Stimulated activated CD8-positive, alpha-beta memory T cell treated with anti-CD3 and anti-CD28 coated beads, Interleukin-15, amount 100 ng/mL, for 4 hours (primary cell): Measurements from ENCODE around the gene PPP1R12B.
"Not testable (repeated sequence)": the region's sequence is repeated elsewhere in the genome, so short reads cannot be mapped to it uniquely, and the experiment has no call there.

Source experiments
- DNase-seq, 2 donors: peaks; one replicate each; pipeline ENCODE4 v3.0.0-alpha.2; 2020; ENCODE audit warnings: low read depth in 2 of 2

PPP1R12B gene

GRCh38 chr1:202483362-202483761, 134.9 kb downstream of the PPP1R12B start:
- not testable (repeated sequence) for DNase-seq

DNA sequence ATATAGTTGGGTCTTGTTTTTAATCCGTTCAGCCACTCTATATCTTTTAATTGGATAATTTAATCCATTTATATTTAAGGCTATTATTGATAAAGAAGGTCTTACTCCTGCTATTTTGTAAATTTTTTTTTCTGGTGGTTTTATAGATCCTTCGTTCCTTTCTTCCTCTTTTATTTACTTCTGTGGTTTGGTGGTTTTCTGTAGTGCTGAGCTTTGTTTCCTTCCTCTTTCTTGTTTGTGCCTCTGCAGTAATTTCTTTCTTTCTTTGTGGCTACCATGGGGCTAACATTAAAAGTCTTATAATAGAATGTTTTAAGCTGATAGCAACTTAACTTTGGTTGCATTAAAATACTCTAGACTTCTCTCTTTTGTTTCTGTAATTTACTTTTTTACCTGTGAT, 135.5 kb downstream of the PPP1R12B start:
- DNase-seq: not testable (repeated sequence)

DNA sequence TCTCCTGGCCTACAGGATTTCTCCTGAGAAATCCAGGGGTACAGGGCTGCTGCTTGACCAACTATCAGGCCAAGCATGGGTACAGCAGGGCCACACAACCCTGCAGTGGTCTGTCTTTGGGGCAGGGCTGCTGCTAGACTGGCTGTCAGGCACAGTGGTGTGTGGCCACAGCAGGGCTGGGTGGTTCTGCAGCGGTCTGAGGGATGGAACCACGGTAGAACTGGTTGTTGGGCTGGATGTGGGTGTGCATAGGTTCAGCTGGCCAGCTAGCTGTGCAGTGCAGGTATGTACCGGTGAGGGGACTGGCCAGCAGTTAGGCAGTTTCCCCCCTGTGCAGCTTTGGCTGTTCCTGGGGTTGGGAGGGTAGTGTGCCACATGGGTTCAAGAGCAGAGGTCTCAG, 136.3 kb downstream of the PPP1R12B start:
- not testable (repeated sequence) for DNase-seq

DNA sequence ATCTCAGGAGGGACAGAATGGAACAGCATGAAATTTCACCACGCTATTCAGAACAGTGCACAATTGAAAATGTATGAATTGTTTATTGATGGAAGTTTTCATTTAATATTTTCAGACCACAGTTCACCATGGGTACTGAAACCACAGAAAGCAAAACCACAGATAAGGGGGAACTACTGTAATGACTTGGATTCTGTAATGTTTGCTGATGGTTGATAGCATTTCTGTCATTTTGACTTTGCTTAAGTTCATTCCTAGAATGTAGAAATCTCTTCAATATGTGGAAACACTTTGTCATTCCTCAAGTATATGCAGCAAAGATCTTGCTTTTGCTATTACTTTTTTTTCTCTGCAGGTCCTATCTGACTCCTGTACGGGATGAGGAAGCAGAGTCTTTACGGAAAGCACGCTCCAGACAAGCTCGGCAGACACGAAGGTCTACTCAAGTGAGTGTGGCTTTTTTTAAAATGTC, 139.7 kb downstream of the PPP1R12B start:
- not testable (repeated sequence) for DNase-seq

DNA sequence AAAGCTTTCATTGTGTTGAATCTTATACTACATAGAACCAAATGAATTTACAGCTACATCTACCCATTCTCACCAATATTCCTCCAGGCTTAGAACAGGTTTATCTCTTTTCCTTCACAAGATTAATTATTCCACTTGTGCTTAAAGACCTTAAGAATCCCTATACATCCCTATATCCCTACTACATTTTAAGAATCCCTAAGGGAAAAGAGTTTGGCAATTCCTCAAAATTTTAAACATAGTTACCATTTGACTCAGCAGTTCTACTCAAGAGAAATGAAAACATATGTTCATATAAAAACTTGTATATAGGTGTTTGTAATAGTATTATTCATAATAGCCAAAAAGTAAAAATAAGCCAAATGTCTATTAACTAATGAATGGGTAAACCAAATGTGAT, 140.6 kb downstream of the PPP1R12B start:
- not testable (repeated sequence) for DNase-seq

DNA sequence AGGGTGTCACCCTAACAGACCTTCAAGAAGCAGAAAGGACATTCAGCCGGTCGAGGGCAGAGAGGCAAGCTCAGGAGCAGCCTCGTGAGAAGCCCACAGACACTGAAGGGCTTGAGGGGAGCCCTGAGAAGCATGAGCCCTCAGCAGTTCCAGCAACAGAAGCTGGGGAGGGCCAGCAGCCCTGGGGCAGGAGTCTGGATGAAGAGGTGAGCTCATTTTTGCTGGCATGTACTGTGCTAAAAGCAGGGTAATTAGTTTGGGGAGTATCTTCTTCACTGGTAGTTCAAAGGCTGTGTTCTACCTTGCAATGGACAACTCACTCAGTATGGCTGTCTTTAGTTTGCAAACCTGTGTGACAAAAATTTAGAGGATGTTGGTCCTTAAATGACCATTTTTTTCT, 144.6 kb downstream of the PPP1R12B start:
- not testable (repeated sequence) for DNase-seq

GRCh38 chr1:202498542-202498941, 150.0 kb downstream of the PPP1R12B start:
- no peak for DNase-seq

DNA sequence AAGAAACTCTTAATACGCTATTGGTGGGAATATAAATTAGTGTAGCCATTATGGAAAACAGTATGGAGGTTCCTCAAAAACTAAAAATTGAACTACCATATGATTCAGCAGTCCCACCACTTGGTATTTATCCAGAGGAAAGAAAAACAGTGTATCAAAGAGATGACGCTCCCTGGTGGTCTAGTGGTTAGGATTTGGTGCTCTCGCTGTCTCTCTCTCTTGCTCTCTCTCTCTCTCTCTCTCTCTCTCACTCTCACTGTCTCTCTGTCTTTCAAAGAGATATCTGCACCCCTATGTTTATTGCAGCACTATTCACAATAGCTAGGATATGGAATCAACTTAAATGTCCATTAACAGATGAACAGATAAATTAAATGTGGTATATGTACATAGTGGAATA, 151.5 kb downstream of the PPP1R12B start:
- DNase-seq: not testable (repeated sequence)

DNA sequence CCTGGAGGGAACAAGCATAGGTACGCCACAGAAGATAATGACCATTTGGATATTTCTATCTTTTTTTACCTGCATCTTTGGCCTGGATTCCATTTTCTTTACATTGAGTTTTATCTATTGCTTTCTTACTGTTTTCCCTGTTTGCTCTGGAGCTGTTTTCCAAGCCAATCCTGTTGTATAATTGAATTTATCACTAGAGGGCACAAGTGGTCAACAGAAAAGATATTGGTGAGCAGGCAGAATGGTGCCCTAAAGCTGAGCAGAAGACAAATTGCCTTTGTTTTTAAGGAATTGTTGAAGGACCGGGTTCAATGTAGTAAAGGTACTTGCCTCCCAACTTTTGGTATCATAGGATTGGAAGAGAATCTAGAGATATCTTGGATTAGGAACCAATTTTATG, 152.8 kb downstream of the PPP1R12B start:
- no peak for DNase-seq

GRCh38 chr1:202505356-202505755, 156.9 kb downstream of the PPP1R12B start:
- DNase-seq: no peak

DNA sequence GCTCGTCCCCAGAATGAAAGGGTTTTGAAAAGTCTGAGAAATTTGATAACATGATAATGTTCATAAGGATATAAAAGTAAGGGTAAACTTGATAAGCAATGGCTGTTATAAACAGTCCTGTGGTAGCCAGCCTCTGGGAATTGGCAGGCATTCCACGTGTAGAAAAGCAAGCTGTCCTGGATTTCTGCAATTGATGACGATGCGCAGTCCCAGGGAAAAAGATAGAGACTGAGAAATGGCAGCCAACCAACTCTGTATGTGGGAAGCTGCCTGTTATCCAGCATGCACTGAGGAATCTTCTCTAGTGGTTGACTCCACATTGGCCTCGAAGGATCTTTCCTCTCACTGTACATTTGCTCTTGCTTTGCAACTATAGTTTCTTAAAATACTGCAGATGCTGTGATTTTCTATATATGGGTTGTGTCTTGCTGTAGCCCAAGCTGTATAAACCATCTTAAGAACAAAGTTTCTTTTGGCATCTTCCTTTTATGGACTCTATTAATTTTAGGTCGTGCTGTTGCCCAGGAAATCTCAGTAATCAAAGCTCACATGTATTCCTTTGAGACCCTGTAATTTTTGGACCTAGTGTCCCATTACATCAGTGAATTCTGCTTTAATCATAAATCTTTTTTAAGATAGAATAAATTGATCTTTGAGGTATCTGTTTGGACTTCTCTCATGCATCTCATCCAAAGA, 157.5 kb downstream of the PPP1R12B start:
- not testable (repeated sequence) for DNase-seq

DNA sequence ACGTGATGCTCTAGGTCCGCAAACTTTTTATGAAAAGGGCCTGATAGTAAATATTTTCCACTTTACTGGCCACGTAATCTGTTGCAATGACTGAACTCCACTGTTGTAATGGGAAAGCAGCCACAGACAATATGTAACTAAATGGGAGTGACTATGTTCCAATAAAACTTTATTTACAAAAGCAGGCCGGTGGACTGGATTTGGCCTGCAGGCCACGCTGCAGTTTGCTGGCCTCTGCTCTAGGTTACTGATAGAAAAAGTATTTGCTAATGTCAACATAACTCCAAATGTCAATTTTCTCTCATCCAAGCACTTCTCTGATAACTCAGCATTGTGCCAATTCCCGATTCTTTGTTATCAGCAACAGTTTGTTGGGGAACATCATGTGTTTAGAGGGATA, 160.4 kb downstream of the PPP1R12B start:
- DNase-seq: not testable (repeated sequence)

GRCh38 chr1:202513875-202514274, 165.4 kb downstream of the PPP1R12B start:
- not testable (repeated sequence) for DNase-seq

DNA sequence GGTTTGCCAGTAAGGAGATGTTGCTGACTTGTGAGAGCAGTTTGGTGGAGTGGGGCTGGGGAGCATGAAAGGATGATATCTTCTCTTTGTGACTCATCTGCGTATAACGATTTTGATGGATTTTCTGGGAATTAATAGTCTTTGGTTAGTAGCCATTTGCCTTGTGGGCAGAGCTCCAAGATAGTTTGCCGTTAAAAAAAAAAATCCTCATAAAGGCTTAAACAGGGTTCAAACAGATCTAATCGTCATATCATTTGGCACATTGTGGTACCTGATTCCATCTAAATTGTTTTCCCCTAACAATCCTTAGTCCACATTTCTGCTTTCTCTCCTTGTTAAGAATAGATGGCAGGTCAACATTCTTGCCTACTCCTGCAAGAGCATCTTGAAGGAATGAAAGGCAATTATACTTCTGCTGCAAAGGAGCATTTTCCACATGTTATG, 168.0 kb downstream of the PPP1R12B start:
- no peak for DNase-seq

DNA sequence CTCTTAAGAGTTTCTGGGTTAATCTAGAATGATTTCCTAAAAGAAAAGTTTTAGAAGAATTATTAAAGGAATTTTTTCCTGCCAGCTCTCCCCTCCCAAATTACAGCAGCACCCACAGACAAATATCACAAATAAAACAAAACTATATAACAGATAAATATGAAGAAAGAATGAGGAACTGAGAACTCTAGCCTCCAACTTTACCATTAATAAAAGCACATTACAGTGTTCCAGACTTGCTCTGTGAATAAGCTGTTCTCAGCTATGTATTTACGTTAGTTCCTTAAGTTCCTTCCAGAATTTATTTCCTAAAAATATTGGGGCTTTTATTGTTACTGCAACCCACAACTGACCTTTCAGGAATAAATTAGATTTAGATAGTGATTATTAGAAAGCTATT, 168.6 kb downstream of the PPP1R12B start:
- not testable (repeated sequence) for DNase-seq

DNA sequence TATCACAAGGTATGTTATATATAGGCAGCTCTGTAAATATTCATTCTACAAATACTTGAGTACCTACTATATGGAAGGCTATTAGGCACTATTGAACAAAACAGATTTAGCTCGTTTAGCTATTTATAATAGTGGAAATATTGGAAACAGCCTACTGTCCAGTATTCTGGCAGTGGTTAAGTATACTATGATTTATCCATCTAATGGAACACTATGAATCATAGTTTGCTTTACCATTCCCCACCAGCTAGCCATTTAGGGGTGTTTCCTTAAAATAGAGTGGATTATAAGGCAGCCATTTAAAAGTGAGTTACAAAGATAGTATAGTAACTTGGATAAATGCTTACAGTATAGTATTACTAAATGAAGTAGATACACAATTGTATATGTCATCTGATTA, 169.7 kb downstream of the PPP1R12B start:
- DNase-seq: not testable (repeated sequence)

GRCh38 chr1:202518905-202519304, 170.4 kb downstream of the PPP1R12B start:
- not testable (repeated sequence) for DNase-seq

DNA sequence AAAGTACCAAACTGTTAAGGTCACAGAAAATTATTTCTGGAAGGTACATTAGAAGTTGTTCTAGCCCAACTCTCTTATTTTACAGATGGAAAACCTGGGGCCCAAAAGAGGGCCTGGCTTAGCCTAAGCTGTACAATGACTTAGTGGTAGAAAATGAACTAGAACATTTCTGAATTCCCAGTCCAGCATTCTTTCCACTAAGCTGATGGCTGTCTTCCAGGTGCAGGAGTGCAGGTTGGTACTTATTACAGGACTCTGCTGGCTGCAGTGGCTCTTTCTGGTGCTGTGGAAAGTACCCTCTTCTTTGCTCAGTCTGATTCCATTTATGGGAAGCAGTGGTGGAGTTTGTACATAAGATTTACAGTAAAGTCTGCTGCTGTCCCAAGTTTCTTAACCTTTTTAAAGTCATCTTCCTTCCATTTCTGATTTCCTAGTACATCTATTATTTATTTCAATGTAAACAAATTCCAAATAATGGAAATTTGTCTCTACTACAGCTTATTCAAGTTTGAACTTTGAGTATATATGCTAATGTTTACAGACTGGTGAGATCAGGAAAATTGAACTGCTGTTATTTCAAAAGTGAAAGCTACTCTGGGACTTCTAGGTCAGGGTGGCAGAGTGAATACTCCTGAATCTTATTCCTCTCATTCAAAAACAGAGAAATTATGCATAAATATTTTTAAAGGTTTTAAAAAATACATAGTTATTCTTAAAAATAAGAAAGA, 171.8 kb downstream of the PPP1R12B start:
- not testable (repeated sequence) for DNase-seq

DNA sequence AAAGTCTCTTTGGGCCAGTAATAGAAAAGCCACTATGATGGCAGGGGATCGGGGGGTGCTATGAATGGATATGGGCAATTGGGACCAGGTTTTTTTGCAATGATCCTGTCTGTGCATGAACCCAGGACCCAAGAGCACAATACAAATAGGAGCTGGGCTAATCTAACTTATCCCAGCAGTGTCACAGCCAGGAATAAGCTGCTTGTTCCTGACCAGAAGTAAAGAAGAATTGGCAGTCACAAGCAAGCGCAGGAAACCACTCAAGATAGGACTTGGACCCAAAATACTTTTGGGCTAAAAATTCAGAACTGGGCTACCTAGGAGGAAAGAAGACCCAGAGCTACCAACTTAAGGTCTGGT, 172.3 kb downstream of the PPP1R12B start:
- not testable (repeated sequence) for DNase-seq

DNA sequence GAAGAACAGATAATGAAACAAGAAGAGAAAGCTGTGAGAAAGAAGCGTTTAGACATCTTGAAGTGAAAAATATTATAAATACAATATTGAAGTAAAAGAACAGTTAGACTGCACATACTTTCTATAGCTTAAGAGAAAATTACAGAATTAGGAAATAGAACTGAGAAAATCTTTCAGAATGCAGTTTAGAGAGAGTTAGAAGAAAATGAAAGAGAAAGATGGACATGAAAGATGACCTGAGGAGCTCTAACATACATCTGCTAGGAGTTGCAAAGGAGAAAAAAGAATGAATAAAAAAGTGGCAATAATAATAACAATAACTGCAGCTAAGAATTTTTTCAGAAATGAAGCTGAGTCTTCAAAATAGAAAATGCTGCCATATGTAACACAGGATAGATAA, 173.0 kb downstream of the PPP1R12B start:
- DNase-seq: not testable (repeated sequence)

DNA sequence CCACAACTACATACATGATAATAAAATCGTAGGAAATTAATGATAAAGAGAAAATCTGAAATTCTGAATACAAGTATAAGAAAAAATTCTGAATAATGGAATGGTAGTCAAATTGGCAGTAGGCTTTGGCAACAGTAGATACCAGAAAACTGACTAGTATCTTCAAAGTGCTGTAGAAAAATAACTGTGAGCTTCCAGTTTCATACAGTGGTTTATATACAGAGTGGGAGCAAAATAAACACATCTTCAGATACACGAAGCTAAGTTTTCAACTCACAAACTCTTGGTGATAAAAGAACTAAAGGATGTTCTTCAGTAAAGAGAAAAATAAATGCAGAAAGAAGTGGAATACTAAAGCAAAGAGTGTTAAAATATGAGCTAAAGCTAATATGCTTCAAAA, 173.4 kb downstream of the PPP1R12B start:
- DNase-seq: no peak

GRCh38 chr1:202526056-202526455, 177.6 kb downstream of the PPP1R12B start:
- DNase-seq: not testable (repeated sequence)

- not testable (repeated sequence) for DNase-seq
Observed at GRCh38 chr1:202528096-202528722, 179.7 kb downstream of the PPP1R12B start.
